HepG2 (cell line): ENCODE measurements around the gene KATNB1. TPM values are rescaled to one million over a fixed set of nuclear protein-coding genes. Genes with fewer than 3 reads are reported as not detected.
A peak's percentile ranks its signal among the peaks of the same experiment; 100 is the strongest.

ENCODE experiments used
- DMAP1 ChIP-seq: IDR thresholded peaks from 2 replicates; pipeline ENCODE4 v1.6.1; 2016
- NR3C1 ChIP-seq: sonication (generic); formaldehyde crosslinking; IDR thresholded peaks from 2 replicates; pipeline ENCODE4 v1.4.0; 2020; ENCODE audit warnings: missing genetic modification reagents
- RBM39 ChIP-seq: fragments of 200-400 bp; formaldehyde crosslinking; IDR thresholded peaks from one replicate; pipeline ENCODE4 v1.6.1; 2018; ENCODE audit warnings: antibody characterized with exemption, mild to moderate bottlenecking, low read depth, low read length; ENCODE audit not compliant: poor library complexity, severe bottlenecking
- SCMH1 ChIP-seq: sonication (generic); formaldehyde crosslinking; IDR thresholded peaks from 2 replicates; pipeline ENCODE4 v1.9.0; 2021; ENCODE audit warnings: missing genetic modification reagents, mild to moderate bottlenecking, borderline replicate concordance
- SMC3 ChIP-seq: IDR thresholded peaks from 2 replicates; pipeline ENCODE4 v1.6.1; 2011; ENCODE audit warnings: low read length, improper control_type of control experiment
- SNAI1 ChIP-seq: sonication (generic); formaldehyde crosslinking; IDR thresholded peaks from 2 replicates; pipeline ENCODE4 v1.5.0; 2020; ENCODE audit warnings: mild to moderate bottlenecking, missing genetic modification reagents, borderline replicate concordance
- ZBTB10 ChIP-seq: sonication (generic); formaldehyde crosslinking; IDR thresholded peaks from 2 replicates; pipeline ENCODE4 v1.4.0; 2020; ENCODE audit warnings: missing genetic modification reagents, borderline replicate concordance
- ZNF235 ChIP-seq: sonication (generic); formaldehyde crosslinking; IDR thresholded peaks from 2 replicates; pipeline ENCODE4 v1.8.1; 2023; ENCODE audit warnings: mild to moderate bottlenecking, missing genetic modification reagents, borderline replicate concordance
- ZNF382 ChIP-seq: sonication (generic); formaldehyde crosslinking; IDR thresholded peaks from 2 replicates; pipeline ENCODE4 v1.5.0; 2020; ENCODE audit warnings: missing genetic modification reagents, mild to moderate bottlenecking, borderline replicate concordance
- ZNF646 ChIP-seq: sonication (generic); formaldehyde crosslinking; IDR thresholded peaks from 2 replicates; pipeline ENCODE4 v1.9.0; 2021; ENCODE audit warnings: mild to moderate bottlenecking, missing genetic modification reagents
- polyA plus RNA-seq, 8 experiments: library from polyadenylated mRNA; depleted of rRNA in 3 of 8; stranded (reverse) in 7 of 8; unstranded in 1 of 8; fragments of >200 nt; fragmentation: Illumina TruSeq in 4 of 8; extraction: Trizol in 4 of 8; gene quantifications; 2 replicates each; pipeline versions ENCODE4 v1.2.1 to v1.2.3, GENCODE V29; 2011 to 2016; ENCODE audit warnings: low read depth in 4 of 8, missing spikeins in 1 of 8, mixed read lengths in 1 of 8; ENCODE audit not compliant: insufficient read depth in 1 of 8
- total RNA-seq, 5 experiments: library from RNA; depleted of rRNA; stranded (reverse); fragments of >200 nt; fragmentation: Illumina TruSeq; extraction: Trizol; gene quantifications; 2 replicates each; pipeline ENCODE4 v1.2.3, GENCODE V29; 2016; ENCODE audit warnings: low read depth in 1 of 5
- TF ChIP-seq, protein P1 (sequence below): sonication (generic); formaldehyde crosslinking; IDR thresholded peaks from 2 replicates; pipeline ENCODE4 v1.5.0; 2020; ENCODE audit warnings: missing genetic modification reagents, mild to moderate bottlenecking, borderline replicate concordance
- TF ChIP-seq, protein P2 (sequence below): sonication (generic); formaldehyde crosslinking; IDR thresholded peaks from 2 replicates; pipeline ENCODE4 v1.4.0; 2020; ENCODE audit warnings: missing genetic modification reagents
- TF ChIP-seq, protein P3 (sequence below): sonication (generic); formaldehyde crosslinking; IDR thresholded peaks from 2 replicates; pipeline ENCODE4 v1.9.0; 2022; ENCODE audit warnings: missing genetic modification reagents, mild to moderate bottlenecking, borderline replicate concordance

The KATNB1 gene
- total and polyA plus RNA-seq, 2 of the 13 experiments (the other 11 are each of a cell fraction or from before 2014, with no cell fraction given): 31.5 to 43.5 TPM

DNA sequence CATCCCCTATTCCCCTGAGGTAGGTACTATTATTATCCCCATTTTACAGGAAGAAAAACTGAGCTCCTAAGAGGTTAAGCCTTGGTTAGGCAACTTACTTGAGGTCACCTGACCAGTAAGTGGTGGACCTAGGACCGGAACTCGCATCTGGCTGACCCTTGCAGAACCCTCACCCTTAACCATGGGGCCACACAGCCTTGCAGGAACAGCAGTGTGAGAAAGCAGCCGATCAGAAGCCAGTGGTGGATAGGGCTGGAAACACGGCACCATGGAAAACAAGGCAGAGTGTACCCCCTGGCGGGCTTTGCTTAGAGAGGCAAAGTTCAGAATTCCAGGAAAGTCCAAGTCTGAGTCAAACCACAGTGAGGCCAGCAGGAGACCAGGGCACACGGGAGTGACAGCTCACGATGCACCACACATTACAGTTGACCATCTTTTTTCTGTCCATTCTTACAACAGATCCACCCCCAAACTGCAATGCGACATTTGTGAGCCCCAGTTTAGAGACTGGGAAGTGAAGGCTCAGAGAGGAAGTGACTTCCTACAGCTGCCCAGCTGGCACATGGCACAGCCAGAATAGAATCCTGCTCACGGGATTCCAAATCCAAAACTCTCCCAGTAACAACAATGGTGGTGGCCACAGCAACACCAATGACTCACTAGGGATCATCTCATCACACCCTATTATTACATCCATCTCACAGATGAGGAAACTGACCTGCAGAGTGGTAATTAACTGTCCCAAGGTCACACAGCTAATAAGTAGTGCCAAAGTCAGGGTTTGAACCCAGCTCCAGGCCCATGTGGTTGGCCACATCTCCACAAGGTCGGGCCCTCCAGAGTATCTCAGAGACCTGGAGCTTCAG, 46.4 kb downstream of the KATNB1 start (continued):
- TF ChIP-seq ZNF646 (CRISPR knock-in tag): no peak; the same call in 1 of the 2 replicates
- TF ChIP-seq ZBTB10: no peak
- peak; percentile 90 for TF ChIP-seq SMC3
- no peak for TF ChIP-seq ZNF382
- no peak for TF ChIP-seq NR3C1 (CRISPR knock-in tag)
- TF ChIP-seq RBM39: no peak
- no peak for TF ChIP-seq SCMH1 (CRISPR knock-in tag)
- TF ChIP-seq SNAI1: no peak
- no peak for TF ChIP-seq ZNF235
- TF ChIP-seq, protein P1, sequence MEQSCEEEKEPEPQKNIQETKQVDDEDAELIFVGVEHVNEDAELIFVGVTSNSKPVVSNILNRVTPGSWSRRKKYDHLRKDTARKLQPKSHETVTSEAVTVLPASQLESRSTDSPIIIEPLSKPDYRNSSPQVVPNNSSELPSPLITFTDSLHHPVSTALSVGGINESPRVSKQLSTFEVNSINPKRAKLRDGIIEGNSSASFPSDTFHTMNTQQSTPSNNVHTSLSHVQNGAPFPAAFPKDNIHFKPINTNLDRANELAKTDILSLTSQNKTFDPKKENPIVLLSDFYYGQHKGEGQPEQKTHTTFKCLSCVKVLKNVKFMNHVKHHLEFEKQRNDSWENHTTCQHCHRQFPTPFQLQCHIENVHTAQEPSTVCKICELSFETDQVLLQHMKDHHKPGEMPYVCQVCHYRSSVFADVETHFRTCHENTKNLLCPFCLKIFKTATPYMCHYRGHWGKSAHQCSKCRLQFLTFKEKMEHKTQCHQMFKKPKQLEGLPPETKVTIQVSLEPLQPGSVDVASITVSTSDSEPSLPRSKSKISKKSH (CRISPR knock-in tag): no peak
- TF ChIP-seq DMAP1 (CRISPR knock-in tag): peak; percentile 46; the same call in 1 of the 2 replicates
- TF ChIP-seq, protein P2, sequence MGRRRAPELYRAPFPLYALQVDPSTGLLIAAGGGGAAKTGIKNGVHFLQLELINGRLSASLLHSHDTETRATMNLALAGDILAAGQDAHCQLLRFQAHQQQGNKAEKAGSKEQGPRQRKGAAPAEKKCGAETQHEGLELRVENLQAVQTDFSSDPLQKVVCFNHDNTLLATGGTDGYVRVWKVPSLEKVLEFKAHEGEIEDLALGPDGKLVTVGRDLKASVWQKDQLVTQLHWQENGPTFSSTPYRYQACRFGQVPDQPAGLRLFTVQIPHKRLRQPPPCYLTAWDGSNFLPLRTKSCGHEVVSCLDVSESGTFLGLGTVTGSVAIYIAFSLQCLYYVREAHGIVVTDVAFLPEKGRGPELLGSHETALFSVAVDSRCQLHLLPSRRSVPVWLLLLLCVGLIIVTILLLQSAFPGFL (CRISPR knock-in tag): no peak
- TF ChIP-seq, protein P3, sequence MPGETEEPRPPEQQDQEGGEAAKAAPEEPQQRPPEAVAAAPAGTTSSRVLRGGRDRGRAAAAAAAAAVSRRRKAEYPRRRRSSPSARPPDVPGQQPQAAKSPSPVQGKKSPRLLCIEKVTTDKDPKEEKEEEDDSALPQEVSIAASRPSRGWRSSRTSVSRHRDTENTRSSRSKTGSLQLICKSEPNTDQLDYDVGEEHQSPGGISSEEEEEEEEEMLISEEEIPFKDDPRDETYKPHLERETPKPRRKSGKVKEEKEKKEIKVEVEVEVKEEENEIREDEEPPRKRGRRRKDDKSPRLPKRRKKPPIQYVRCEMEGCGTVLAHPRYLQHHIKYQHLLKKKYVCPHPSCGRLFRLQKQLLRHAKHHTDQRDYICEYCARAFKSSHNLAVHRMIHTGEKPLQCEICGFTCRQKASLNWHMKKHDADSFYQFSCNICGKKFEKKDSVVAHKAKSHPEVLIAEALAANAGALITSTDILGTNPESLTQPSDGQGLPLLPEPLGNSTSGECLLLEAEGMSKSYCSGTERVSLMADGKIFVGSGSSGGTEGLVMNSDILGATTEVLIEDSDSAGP (CRISPR knock-in tag): peak; percentile 43; the same call in 1 of the 2 replicates
